Panc1 (cell line): ENCODE results near the gene TBC1D16.

Source experiments
- CTCF ChIP-seq: fragments of 450-650 bp; IDR thresholded peaks from 2 replicates; pipeline ENCODE4 v1.5.1; 2017; ENCODE audit warnings: mild to moderate bottlenecking
- REST ChIP-seq, 2 experiments: IDR thresholded peaks; 2 replicates each; pipeline ENCODE4 v1.6.1; 2011 to 2012; ENCODE audit warnings: low read depth in 2 of 2, control low read depth in 1 of 2, low read length in 1 of 2, mild to moderate bottlenecking in 1 of 2, moderate library complexity in 1 of 2; ENCODE audit not compliant: insufficient read depth in 1 of 2
- SIN3A ChIP-seq: IDR thresholded peaks from 2 replicates; pipeline ENCODE4 v1.6.1; 2012; ENCODE audit warnings: low read depth, mild to moderate bottlenecking, low read length, moderate library complexity, borderline replicate concordance; ENCODE audit not compliant: insufficient read depth
- TCF7L2 ChIP-seq: IDR thresholded peaks from 2 replicates; pipeline ENCODE4 v1.6.1; 2011; ENCODE audit warnings: mild to moderate bottlenecking, low read depth, low read length, inconsistent platforms

- no peak for TF ChIP-seq CTCF
- TF ChIP-seq SIN3A: no peak
- TF ChIP-seq TCF7L2: no peak
- TF ChIP-seq REST (IDR thresholded peaks at IDR 0.05; ENCODE audit: insufficient read depth in 1 of 2, low read depth in 2 of 2, low read length in 1 of 2): no peak
These were observed 95.8 kb downstream of the TBC1D16 start for GRCh38 chr17:79939755-79940458.
